HS-27A (cell line): ENCODE measurements around the gene ARMC3.
"Not testable (repeated sequence)": the region's sequence is repeated elsewhere in the genome, so short reads cannot be mapped to it uniquely, and the experiment has no call there.

Experiments
- DNase-seq: peaks from one replicate; pipeline ENCODE4 v3.0.0-alpha.2; 2012; ENCODE audit warnings: low read depth, missing footprints

Gene ARMC3, protein sequence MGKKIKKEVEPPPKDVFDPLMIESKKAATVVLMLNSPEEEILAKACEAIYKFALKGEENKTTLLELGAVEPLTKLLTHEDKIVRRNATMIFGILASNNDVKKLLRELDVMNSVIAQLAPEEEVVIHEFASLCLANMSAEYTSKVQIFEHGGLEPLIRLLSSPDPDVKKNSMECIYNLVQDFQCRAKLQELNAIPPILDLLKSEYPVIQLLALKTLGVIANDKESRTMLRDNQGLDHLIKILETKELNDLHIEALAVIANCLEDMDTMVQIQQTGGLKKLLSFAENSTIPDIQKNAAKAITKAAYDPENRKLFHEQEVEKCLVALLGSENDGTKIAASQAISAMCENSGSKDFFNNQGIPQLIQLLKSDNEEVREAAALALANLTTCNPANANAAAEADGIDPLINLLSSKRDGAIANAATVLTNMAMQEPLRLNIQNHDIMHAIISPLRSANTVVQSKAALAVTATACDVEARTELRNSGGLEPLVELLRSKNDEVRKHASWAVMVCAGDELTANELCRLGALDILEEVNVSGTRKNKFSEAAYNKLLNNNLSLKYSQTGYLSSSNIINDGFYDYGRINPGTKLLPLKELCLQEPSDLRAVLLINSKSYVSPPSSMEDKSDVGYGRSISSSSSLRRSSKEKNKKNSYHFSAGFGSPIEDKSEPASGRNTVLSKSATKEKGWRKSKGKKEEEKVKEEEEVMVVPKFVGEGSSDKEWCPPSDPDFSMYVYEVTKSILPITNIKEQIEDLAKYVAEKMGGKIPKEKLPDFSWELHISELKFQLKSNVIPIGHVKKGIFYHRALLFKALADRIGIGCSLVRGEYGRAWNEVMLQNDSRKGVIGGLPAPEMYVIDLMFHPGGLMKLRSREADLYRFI

DNA sequence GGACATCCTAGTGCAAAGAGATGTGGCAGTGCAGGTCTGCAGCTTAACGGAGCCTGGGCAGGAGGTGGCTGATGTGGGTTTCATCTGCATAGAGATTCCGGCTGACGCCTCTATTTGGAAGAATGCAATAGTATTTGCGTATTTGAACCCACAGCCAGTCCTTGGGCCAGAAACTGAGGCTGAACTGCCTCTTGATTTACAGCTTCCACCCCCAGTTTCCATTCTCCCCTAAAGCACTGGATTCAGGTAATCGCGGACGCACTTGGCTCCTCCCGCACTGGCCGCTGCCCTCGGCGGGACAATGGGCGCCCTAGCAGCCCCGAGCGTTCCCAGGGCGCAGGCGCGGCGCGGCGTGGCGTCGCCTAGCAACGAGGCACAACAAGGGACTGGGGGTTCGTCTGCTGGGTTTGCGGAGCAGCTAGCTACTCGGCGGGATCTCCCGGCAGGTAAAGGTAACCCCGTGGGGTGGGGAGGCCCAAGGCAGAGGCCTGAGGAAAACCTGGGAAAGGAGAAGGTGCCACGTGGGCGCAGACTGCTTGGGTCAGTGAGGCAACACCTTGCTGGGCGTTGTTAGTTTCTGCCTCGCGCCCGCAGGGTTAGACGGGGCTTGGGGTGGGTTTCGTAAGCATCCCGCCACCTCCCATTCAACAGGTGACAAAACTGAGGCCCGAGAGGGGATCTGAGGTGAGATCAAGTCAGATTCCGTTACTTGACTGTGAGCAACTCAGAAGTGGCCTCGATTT is at the start of gene ARMC3:
Gene ARMC3, plus strand, starts transcription at position 393 of the 743 bp plus-strand sequence. CDS start 3,944 bp downstream, outside the sequence.
- no peak for DNase-seq

DNA sequence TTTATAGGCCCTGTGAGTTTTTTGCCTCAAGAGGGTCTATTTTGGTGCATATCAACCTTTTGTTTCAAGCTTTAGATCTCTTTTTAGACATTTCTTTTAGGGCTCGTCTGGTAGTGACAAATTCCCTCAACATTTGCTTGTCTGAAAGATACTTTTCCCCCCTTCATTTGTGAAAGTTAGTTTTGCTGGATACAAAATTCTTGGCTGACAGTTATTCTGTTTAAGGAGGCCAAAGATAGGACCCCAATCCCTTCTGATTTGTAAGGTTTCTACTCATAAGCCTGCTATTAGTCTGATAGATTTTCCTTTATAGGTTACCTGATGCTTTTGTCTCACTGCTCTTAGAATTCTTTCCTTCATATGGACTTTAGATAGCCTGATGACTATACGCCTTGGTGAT is 36.1 kb upstream of the ARMC3 start:
- DNase-seq, result no peak

DNA sequence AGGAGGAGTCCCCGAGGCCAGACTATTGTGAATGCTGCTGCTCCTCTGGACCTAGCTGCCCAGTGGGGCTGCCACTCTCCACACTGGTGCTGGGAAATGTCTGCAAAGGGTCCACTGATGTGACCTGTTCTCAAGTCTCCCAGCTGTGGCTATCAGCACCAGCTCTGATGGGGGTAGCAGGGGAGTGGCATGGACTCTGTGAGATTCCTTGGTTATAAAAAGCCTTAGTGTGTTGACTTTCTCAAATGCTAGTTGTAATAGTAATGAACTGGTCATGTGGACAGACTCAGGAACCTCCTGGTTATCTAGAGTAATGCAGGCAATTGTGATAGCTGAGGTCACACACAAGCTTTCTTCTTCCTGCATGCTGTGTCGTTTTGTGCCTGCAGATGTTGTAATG is 34.1 kb upstream of the ARMC3 start:
- DNase-seq, result no peak

DNA sequence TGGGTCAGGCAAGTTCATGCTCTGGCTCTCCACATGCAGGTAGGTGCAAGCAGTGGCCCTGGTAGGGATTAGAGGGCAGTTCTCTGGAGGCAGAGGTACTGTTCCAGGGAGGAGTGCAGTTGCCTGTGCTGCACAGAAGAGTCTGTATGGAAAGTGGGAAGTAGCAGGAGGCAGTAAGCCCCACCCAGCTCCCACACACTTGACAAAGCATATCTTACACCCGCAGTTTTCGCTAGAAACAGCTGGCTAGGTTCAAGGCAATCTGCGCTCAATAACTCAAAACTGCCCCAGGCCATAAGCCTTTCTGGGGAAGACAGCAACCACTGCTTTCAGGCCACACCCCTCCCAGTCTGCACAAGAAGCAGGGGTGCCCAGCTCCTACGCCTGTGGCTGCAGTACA is 33.1 kb upstream of the ARMC3 start:
- DNase-seq, result no peak

DNA sequence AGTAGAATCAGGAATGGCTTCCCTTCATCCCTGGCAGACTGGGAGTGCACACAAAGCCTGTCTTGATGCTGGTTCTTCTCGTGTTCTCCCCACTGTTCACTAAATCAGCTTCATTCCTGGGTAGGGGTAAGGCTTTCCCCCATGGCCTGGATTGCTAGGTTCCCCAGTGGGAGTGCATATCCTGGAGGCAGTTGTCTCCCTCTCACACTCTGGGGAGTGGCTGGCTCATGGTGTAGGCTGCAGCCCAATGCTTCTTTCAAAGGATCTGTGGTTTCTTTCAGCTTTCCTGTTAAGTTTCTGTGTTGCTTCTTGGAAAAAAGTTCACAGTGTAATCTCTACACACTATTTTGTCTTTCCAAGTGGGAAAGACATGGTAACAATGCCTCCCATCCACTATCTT is 32.6 kb upstream of the ARMC3 start:
- DNase-seq, result no peak

DNA sequence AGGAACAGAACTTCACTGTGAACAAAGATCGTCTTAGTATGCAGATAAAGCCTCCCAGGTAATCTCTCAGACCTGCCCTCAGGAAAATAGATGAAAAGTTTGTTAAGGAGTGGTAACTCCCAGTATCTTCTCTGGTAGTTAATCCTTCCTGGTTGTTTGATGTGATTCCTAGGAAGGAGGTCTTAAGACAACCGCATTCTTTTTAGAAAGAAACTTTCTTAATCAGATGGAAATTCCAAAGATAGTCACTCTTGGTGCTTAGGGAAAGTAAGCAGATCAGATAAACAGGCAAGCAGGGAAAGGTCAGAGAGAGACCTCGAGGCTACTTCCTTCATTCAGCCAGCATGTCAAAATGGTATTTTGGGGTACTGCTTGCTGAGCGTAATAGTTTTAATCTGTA is 30.5 kb upstream of the ARMC3 start:
- no peak for DNase-seq

DNA sequence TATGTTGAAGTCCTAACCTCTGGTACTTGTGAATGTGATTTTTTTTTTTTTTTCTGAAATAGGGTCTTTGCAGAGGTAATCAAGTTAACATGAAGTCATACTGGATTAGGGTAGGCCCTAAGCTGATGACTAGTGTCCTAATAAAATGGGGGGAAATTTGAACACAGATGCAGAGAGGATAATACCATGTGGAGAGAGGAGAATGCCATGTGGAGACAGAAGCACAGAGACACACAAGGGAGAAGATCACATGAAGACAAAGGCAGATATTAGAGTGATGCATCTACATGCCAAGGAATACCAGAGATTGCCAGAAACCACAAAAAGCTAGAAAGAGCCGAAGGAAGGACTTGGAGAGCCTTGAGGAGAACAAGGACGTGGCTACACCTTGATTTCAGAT is 28.5 kb upstream of the ARMC3 start:
- DNase-seq, result no peak

DNA sequence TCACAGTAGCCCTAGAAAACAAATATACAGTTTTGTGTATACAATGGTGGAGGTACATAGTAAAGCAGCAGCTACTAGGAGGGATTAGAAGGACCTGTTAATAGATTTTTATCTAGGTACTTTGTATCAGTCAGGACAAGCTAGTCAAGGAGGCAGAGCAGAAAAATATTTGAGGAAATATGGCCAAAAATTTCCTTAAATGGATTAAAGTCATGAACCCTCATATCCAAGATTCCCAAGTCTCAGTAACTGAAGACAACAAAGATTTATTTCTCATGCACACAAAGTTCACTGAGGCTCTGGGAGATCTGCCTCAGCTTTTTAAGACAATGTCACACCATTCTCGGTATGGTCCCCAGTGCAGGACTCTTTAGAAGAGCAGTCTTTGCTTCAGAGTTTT is 28.1 kb upstream of the ARMC3 start:
- DNase-seq, result no peak

DNA sequence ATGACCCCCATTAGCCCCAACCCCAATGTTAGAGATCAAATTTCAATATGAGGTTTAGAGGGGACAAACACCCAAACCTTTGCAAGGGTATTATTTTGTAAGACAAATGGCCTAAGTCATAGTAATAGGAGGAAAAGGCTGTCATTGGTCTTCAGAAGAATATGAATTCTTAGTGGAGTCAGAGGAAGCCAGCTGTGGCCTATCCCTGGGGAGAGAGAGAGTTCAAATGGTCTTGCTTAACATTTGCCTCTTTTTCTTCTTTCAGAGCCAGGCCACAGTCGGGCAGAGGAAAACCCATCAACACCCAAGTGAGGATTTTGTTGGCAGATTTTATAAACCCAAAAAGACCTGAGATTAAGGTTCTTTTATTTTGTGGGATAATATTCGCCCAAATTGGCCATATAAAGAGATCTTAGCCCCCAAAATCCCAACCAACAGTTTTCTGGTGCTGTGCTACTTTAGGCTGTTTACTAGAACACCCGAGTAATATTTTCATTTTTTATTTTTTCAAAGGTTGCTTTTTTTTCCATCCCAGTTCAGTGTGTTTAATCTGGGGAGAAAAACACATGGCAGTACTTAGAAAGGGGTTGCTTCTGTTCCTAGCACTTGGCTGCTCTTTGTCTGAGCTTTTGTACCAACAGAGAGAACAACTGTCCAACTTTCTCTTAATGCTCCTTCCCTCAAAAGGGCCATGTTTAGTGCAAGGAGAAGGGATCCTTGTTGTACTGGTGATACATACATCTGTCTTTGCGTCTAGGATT is 26.8 kb upstream of the ARMC3 start:
- no peak for DNase-seq

DNA sequence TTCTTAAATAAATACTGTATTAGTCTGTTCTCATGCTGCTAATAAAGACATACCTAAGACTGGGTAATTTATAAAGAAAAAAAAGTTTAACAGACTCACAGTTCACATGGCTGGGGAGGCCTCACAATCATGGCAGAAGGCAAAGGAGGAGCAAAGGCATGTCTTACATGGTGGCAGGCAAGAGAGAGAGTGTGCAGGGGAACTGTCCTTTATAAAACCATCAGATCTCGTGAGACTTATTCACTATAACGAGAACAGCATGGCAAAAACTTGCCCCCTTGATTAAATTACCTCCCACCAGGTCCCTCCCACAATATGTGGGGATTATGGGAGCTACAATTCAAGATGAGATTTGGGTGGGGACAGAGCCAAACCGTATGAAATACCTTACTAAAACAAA is 25.7 kb upstream of the ARMC3 start:
- not testable (repeated sequence) for DNase-seq

DNA sequence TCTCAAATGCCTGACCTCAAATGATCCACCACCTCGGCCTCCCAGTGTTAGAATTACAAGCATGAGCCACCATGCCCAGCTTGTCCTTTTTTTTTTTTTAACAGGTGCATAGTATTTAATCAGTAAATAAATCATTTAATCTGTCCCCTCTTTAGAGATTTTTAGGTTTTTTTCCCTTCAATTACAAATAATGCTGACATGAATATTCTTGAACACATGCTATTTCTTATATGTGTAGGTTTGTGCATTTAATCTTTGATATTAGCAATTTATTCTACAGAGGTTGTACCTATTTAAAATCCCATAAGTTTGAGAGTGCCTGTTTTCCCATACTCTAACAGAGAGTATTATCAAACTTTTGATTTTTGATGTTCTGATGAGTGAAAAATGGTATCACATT is 24.2 kb upstream of the ARMC3 start:
- no peak for DNase-seq

DNA sequence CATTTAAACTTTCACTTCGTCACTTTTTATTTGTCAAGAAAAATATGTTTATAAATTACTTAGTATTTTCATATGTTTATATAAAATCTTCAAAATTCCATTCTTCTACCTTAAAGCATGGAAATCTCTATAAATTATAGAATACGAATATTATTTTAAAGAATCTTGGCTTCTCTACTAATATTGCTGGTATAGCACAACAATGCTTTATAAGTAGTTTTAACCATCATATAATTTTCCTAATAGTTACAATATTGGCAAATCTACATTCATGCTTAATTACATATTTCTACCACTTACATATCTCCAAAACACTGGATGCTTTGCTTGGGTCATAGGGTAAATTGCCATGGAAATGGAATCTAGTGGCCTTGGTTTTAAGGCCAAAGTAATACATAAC is 21.1 kb upstream of the ARMC3 start:
- no peak for DNase-seq

DNA sequence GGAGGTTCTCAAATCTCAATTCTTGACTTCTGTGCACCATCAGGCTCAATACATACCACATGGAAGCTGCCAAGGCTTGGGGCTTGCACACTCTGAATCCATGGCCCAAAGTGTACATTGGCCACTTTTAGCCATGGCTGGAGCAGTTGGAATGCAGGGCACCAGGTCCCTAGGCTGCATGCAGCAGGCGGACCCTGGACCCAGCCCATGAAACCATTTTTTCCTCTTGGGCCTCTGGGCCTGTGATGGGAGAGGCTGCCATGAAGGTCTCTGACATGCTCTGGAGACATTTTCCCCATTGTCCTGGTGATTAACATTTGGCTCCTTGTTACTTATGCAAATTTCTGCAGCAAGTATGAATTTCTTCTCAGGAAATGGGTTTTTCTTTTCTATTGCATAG is 19.0 kb upstream of the ARMC3 start:
- DNase-seq, result no peak

DNA sequence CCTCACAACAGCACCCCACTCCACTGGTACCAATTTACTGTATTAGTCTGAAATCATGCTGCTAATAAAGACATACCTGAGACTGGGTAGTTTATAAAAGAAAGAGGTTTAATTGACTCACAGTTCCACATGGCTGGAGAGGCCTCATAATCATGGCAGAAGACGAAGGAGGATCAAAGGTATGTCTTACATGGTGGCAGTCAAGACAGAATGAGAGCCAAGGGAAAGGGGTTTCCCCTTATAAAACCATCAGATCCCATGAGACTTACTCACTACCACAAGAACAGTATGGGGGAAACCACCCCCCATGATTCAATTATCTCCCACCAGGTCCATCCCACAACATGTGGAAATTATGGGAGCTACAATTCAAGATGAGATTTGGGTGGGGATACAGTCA is 18.2 kb upstream of the ARMC3 start:
- DNase-seq, result not testable (repeated sequence)

DNA sequence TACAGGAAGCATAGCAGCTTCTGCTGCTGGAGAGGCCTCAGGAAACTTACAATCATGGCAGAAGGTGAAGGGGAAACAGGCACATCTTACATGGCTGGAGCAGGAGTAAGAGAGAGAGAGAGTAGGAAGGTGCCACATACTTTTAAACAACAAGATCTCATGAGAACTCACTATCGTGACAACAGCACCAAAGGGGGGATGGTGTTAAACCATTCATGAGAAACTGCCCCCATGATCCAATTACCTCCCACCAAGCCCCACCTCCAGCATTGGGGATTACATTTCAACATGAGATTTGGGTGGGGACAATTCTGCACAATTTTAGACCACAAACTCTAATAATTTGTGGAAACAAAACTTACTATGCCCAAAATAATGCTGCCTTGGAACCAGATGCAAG is 16.8 kb upstream of the ARMC3 start:
- no peak for DNase-seq

DNA sequence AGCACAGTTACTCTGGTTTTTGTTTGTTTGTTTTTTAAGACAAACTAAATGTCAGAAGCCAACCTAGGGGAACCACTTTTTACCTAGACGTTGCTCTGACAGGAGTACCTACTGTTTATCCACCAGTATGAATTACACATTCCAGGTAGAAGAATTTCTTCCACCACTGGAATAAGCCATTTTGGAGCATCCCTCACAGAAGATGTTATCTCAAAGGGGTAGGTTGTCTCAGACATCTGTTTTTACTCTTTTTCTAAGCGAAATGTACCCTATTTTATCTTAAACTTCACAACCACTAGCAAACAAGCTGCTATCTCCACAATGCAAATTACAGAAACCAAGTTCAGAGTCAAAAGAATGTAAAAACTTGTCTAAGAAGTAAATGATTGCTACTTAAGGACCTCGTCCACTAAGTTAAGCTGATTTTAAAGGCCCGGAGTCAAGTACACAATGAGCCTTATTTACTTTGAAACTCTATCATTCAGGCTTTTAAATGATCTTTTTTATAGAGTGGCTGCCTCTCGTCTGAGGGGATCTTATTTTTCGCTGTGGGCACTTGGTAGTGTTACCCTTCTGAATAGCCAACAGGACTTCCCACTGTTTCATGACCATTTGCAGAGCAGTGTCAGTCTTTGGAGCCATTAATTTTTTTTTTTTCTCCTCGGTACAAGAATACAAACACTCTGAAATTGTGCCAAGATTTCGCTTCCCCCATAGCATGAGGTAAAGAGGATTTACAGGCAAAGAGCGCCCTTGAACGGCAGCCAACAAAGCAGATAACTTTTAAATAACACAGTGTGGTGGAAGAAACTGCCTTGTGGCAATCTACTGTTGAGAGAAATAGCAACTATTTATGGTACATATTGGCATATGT is 15.7 kb upstream of the ARMC3 start:
- no peak for DNase-seq

DNA sequence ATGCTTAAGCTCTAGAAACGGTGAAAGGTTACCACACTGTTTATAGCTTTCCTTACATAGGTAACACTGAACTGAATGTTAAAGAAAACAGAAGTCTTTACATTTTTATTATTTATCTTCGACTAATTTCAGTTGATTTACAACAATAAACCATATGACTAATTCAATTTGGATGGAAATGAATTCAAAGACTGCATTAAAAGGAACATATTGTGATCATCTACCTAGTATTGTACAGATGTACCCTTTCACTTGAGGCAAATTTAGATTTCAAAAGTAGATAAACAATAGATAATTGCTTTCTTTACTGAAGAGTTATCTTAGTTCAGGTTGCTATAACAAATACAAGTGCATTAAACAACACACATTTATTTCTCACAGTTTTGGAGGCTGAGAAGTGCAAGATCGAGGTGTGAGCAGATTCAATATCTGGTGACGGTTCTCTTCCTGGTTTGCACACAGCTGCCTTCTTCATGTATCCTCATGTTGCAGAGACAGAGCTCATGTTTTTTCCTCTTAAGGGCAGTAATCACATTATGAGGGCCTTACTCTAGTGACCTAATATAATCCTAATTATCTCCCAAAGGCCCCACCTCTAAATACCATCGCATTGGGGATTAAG is 15.0 kb upstream of the ARMC3 start:
- DNase-seq, result no peak

DNA sequence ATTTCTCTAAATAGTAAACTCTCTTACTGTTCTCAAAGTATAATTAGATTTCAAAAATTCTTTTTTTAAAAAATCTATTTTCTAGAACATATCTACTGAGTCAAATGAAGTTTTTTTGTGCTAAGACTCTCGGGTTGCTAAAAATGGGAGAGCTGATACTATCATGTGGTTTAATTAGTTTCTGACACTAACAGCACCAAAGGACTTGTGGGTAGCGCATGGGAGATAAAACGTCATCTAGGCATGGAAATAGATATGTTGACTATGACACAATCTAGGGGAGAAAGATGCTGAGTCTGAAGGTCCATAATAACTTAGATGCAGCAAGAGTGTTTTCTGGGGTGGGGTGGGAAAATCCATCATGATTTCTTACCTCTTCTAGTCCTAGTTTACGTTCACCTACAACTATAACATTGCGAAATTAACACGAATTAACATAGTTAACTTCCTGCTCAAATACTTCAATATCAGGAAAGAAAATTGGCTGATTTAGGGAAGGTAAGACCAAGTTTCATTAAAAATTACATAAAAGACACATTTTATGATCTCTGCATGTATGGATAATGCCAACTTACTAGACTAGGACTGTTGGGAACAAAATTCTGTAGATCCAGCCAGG is 14.3 kb upstream of the ARMC3 start:
- DNase-seq, result no peak

DNA sequence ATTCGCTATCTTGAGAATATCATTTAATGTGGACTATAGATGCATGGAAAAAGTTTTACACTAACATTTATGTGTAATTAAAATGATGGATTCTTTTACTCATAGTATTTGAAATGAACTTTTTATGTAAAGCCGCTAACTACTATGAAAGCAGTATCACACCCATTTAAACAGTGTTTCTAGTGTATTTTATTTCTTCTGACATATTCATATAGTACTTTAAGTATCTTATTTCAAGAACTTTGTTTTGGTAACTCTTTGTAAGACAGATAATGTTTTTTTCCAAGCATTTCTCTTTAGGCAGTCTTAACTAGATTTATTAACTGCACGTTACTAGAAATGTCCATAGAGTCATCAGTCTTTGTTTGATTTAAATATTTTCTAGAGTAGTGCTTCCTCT is 12.5 kb upstream of the ARMC3 start:
- no peak for DNase-seq

DNA sequence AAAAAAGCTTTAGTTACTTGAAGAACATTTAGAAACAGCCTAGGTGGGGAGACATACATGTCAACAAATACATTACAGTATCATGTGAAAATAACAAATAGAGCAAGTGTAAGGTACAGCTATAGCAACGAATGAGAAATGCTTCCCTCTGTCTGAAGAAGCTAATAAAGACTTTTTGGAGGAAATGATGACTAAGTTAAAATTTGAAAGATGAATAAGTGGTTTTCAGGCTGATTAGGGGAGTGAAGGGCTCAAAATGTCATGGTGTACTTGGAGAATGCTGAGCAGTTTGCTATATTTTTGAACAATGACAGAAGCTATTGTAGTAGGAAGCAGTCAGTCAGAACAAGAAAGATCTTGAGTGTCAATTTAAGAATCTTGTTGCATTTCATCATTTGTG is 2.8 kb upstream of the ARMC3 start:
- no peak for DNase-seq
